Small intestine (tissue), 7 donors: Measurements from ENCODE around the gene RPA1. TPM values are rescaled to one million over a fixed set of nuclear protein-coding genes. Genes with fewer than 3 reads are reported as not detected.

Experiments used
- DNase-seq, 2 donors: peaks; one replicate each; pipeline versions ENCODE4 v3.0.0 to v3.0.0-alpha.2; 2013
- FAIRE-seq: peaks from 2 replicates; lab custom pipeline; 2012; peaks lifted over from hg19 to GRCh38; lab: Jason Lieb, UNC
- H3K27ac ChIP-seq, 3 donors: one replicate each; pipeline ENCODE4 v1.5.1; 2013; ENCODE audit warnings: low read length in 2 of 3, mild to moderate bottlenecking in 2 of 3, control low read depth in 1 of 3, inconsistent platforms in 1 of 3, low read depth in 1 of 3, moderate library complexity in 1 of 3
- H3K27me3 ChIP-seq, 3 donors: one replicate each; pipeline ENCODE4 v1.6.1; 2013; ENCODE audit warnings: low read length in 3 of 3, inconsistent platforms in 1 of 3; ENCODE audit not compliant: control insufficient read depth in 3 of 3, insufficient read depth in 3 of 3
- H3K36me3 ChIP-seq, 3 donors: one replicate each; pipeline ENCODE4 v1.6.1; 2013; ENCODE audit warnings: low read length in 3 of 3, inconsistent platforms in 1 of 3, low read depth in 1 of 3, mild to moderate bottlenecking in 1 of 3, moderate library complexity in 1 of 3; ENCODE audit not compliant: control insufficient read depth in 3 of 3, insufficient read depth in 2 of 3
- H3K4me1 ChIP-seq, 3 donors: one replicate each; pipeline ENCODE4 v1.6.1; 2013; ENCODE audit warnings: low read length in 2 of 3, inconsistent platforms in 1 of 3, low read depth in 1 of 3, mild to moderate bottlenecking in 1 of 3, moderate library complexity in 1 of 3; ENCODE audit not compliant: control insufficient read depth in 3 of 3, insufficient read depth in 2 of 3
- H3K4me3 ChIP-seq, 3 donors: one replicate each; pipeline ENCODE4 v1.5.1; 2013; ENCODE audit warnings: low read length in 3 of 3, control low read depth in 1 of 3, inconsistent platforms in 1 of 3, low read depth in 1 of 3, mild to moderate bottlenecking in 1 of 3, moderate library complexity in 1 of 3
- H3K9me3 ChIP-seq, 2 donors: one replicate each; pipeline ENCODE4 v1.6.1; 2013; ENCODE audit warnings: low read depth in 1 of 2, low read length in 1 of 2; ENCODE audit not compliant: control insufficient read depth in 2 of 2, insufficient read depth in 1 of 2
- WGBS, 3 donors: extraction: QIAGEN DNeasy Blood & Tissue Kit; methylation state at CpG; one replicate each; pipeline ENCODE4 v1.1.7; 2013; 5-methylcytosine and 5-hydroxymethylcytosine counted together
- polyA plus RNA-seq, 4 donors: library from polyadenylated mRNA; stranded (reverse) in 3 of 4; unstranded in 1 of 4; fragments of 200-250 nt in 3 of 4; fragments of 120-200 nt in 1 of 4; gene quantifications; one replicate each; pipeline versions ENCODE4 v1.2.1 to v1.2.3, GENCODE V29; 2013
- donor health status: healthy with polysubstance abuse.
- donor health status: control.
- donor health status: control.
- donor health status: Bipolar disorder and iron deficiency.
- donor health status: healthy.

The RPA1 gene
- polyA plus RNA-seq, 4 donors, result 21.2 to 68.8 (median 27.3) TPM

GRCh38 chr17:1946021-1946932, 116.5 kb downstream of the RPA1 start:
- peaks cover 0 to 20% (median 0%) of the 10 kb centered on the region in 3 donors for H3K4me1 ChIP-seq
- WGBS, 3 donors, result 88 to 91% (median 89%) methylated on average over 20 of the region's 20 CpGs
- H3K9me3 ChIP-seq, result no peaks in the 10 kb centered on the region
- FAIRE-seq, result no peak
- H3K27ac ChIP-seq, result no peak overlapping the region
- H3K36me3 ChIP-seq, result no peaks in the 10 kb centered on the region
- no peak overlapping the region for H3K4me3 ChIP-seq
- no peak for DNase-seq
- no peaks in the 10 kb centered on the region for H3K27me3 ChIP-seq

GRCh38 chr17:1947229-1947742, 117.5 kb downstream of the RPA1 start:
- Histone ChIP-seq H3K9me3 (no peaks in the 10 kb centered on the region), H3K4me1 (peaks cover 0 to 16% (median 0%) of the 10 kb centered on the region in 3 donors), H3K27me3 (no peaks in the 10 kb centered on the region), H3K4me3 (peak overlapping the region in 1 of 3 donors; percentile 3), H3K27ac (no peak overlapping the region), H3K36me3 (no peaks in the 10 kb centered on the region)
- peak in 1 of 2 donors; percentile 67 for DNase-seq
- FAIRE-seq, result no peak
- WGBS, 3 donors, result 25 to 65% (median 49%) methylated on average over 22 of the region's 22 CpGs

- no peaks in the 10 kb centered on the region for H3K27me3 ChIP-seq
- H3K27ac ChIP-seq, result no peak overlapping the region
- peaks cover 0 to 16% (median 0%) of the 10 kb centered on the region in 3 donors for H3K4me1 ChIP-seq
- H3K4me3 ChIP-seq, result peak overlapping the region in 1 of 3 donors; percentile 3
- H3K9me3 ChIP-seq, result no peaks in the 10 kb centered on the region
- no peaks in the 10 kb centered on the region for H3K36me3 ChIP-seq
- FAIRE-seq (no peak), DNase-seq (peak in 1 of 2 donors; percentile 72)
- 35 to 73% (median 55%) methylated on average over 19 to 22 of the region's 22 CpGs for WGBS, 3 donors
These were observed 118.1 kb downstream of the RPA1 start for GRCh38 chr17:1947743-1948516.

GRCh38 chr17:1948517-1948825, 118.7 kb downstream of the RPA1 start:
- no peak for FAIRE-seq
- Histone ChIP-seq H3K4me3 (no peak overlapping the region), H3K4me1 (peaks cover 0 to 16% (median 0%) of the 10 kb centered on the region in 3 donors), H3K9me3 (no peaks in the 10 kb centered on the region), H3K27ac (no peak overlapping the region), H3K27me3 (no peaks in the 10 kb centered on the region), H3K36me3 (no peaks in the 10 kb centered on the region)
- WGBS, 3 donors, result 94% methylated on average over 14 of the region's 14 CpGs
- no peak for DNase-seq

Other genes starting within 250 kb of the RPA1 start
- 10 to 100 TPM in 2 of 4 donors, 1 to 10 TPM in 2; 2.9 to 31.5 (median 9.9) TPM for gene SLC43A2, start 201.2 kb upstream of the RPA1 start, polyA plus RNA-seq
- 1 to 10 TPM; 4.2 to 10.0 (median 8.3) TPM for gene SCARF1, start 184.3 kb upstream of the RPA1 start, polyA plus RNA-seq
- 100 to 1,000 TPM in 1 of 4 donors, 10 to 100 TPM in 2, 1 to 10 TPM in 1; 7.3 to 122 (median 54.9) TPM for gene RILP, start 180.1 kb upstream of the RPA1 start, polyA plus RNA-seq
- 100 to 1,000 TPM in 1 of 4 donors, 10 to 100 TPM in 3; 61.1 to 162 (median 75.0) TPM for gene PRPF8, start 145.1 kb upstream of the RPA1 start, polyA plus RNA-seq
- gene TLCD2, start 119.6 kb upstream of the RPA1 start, polyA plus RNA-seq, result 10 to 100 TPM in 1 of 4 donors, 1 to 10 TPM in 3; 1.8 to 10.3 (median 6.5) TPM
- 10 to 100 TPM; 14.6 to 23.4 (median 16.4) TPM for gene WDR81, start 105.3 kb upstream of the RPA1 start, polyA plus RNA-seq
- 10 to 100 TPM in 1 of 4 donors, 1 to 10 TPM in 2, under 1 TPM in 1; 0.89 to 29.9 (median 3.1) TPM for gene SERPINF2, start 87.1 kb upstream of the RPA1 start, polyA plus RNA-seq
- 100 to 1,000 TPM in 1 of 4 donors, 10 to 100 TPM in 2, 1 to 10 TPM in 1; 7.2 to 118 (median 20.5) TPM for gene SERPINF1, start 67.9 kb upstream of the RPA1 start, polyA plus RNA-seq
- gene SMYD4, start 103 bp upstream of the RPA1 start, polyA plus RNA-seq, result 10 to 100 TPM in 1 of 4 donors, 1 to 10 TPM in 3; 5.1 to 15.5 (median 7.3) TPM
- gene RTN4RL1, start 195.3 kb downstream of the RPA1 start, polyA plus RNA-seq, result 1 to 10 TPM in 1 of 4 donors, under 1 TPM in 1, not detected in 2; 0.25 to 1.0 TPM
- gene DPH1, start 200.1 kb downstream of the RPA1 start, polyA plus RNA-seq, result 10 to 100 TPM; 11.6 to 40.2 (median 15.8) TPM
- gene OVCA2, start 212.0 kb downstream of the RPA1 start, polyA plus RNA-seq, result 10 to 100 TPM; 28.9 to 90.5 (median 73.0) TPM
- 10 to 100 TPM in 1 of 4 donors, 1 to 10 TPM in 2, under 1 TPM in 1; 0.89 to 11.2 (median 6.6) TPM for gene HIC1, start 225.1 kb downstream of the RPA1 start, polyA plus RNA-seq